GM13976 (cell line): ENCODE measurements around the gene RSPH9.

Source experiments
- DNase-seq: peaks from one replicate; pipeline ENCODE4 v3.0.0; 2012; ENCODE audit warnings: low spot score
- CTCF ChIP-seq: IDR thresholded peaks from 2 replicates; pipeline ENCODE4 v1.5.1; 2012; ENCODE audit warnings: borderline replicate concordance, mild to moderate bottlenecking; ENCODE audit not compliant: insufficient read depth; ENCODE audit errors: extremely low read depth, missing control alignments, control extremely low read depth
- in situ Hi-C: fragments of 300-500 bp; cut with MboI; formaldehyde crosslinking; loops from one replicate; pipeline ENCODE4 v1.12.0; 2022; ENCODE audit warnings: low sequenced_read_pairs, mixed read lengths, inconsistent platforms; ENCODE audit not compliant: unreplicated experiment

RSPH9 gene

GRCh38 chr6:43717822-43718221, 73.0 kb downstream of the RSPH9 start:
- TF ChIP-seq CTCF, result no peak
- DNase-seq, result no peak
- in situ Hi-C loops, result no loop called here

DNA sequence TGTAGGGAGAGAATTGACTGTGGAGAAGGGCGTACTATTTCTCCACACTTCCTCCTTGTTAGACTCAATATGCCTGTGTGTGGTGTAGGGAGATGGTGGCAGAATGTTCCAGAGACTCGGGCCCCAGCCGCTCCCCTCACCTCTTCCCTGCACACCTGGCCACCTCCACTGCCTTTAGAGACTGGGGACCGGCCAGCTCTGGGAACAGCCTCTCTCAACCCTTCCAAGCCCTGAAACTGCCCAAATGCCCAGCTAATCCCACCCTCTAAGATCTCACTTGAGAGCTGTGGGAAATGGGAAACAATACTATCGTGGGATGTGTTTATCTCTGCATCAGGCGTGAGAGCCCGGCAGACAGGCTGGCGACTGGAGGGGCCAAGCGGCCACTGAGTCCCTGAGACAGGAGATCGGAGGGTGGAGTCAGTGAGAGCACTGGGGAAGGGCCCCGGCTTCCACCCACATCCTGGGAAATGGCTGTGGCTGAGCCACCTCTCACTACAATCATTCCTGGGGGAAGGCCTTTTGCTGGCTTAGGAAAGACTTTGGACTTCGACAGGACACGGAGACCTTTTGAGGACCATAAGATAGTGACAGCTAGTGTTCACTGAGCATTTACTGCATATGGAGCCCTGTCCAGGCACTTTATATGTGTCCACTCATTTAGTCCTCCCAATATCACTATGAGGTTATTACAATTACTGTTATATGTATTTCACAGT, 73.7 kb downstream of the RSPH9 start:
- no peak for DNase-seq
- in situ Hi-C loops, result no loop called here
- TF ChIP-seq CTCF, result no peak

- TF ChIP-seq CTCF, result no peak
- in situ Hi-C loops, result no loop called here
- DNase-seq, result no peak
Measured at GRCh38 chr6:43719511-43719910, 74.7 kb downstream of the RSPH9 start.

GRCh38 chr6:43720999-43721398, 76.2 kb downstream of the RSPH9 start:
- in situ Hi-C loops, result no loop called here
- no peak for DNase-seq
- no peak for TF ChIP-seq CTCF
